ENCODE measurements around the gene MRPL32.

- TF ChIP-seq, protein P1, sequence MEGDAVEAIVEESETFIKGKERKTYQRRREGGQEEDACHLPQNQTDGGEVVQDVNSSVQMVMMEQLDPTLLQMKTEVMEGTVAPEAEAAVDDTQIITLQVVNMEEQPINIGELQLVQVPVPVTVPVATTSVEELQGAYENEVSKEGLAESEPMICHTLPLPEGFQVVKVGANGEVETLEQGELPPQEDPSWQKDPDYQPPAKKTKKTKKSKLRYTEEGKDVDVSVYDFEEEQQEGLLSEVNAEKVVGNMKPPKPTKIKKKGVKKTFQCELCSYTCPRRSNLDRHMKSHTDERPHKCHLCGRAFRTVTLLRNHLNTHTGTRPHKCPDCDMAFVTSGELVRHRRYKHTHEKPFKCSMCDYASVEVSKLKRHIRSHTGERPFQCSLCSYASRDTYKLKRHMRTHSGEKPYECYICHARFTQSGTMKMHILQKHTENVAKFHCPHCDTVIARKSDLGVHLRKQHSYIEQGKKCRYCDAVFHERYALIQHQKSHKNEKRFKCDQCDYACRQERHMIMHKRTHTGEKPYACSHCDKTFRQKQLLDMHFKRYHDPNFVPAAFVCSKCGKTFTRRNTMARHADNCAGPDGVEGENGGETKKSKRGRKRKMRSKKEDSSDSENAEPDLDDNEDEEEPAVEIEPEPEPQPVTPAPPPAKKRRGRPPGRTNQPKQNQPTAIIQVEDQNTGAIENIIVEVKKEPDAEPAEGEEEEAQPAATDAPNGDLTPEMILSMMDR (IDR thresholded peaks at IDR 0.05), result peak; percentile 59
- no peak for TF ChIP-seq ZFX (IDR thresholded peaks at IDR 0.05; ENCODE audit: borderline replicate concordance)
Observed at GRCh38 chr7:42886129-42886528, 46.0 kb upstream of the MRPL32 start.

Data from 22Rv1 (cell line).